HepG2 (cell line): ENCODE data around the gene UAP1L1. TPM values are rescaled to one million over a fixed set of nuclear protein-coding genes. Genes with fewer than 3 reads are reported as not detected.

ENCODE experiments used
- ATAC-seq: fragments of 200-7000 bp; cut with Tn5 transposase; 3 replicates; pipeline ENCODE4 v1.9.1; 2020; ENCODE audit warnings: mild to moderate bottlenecking, moderate library complexity
- BruUV-seq: library from RNA; stranded (reverse); fragments of 400-500 nt; replicated peaks from 2 replicates; lab custom pipeline; 2021; lab: Mats Ljungman, UMichigan
- CTCF ChIA-PET: fragments of 300-600 bp; formaldehyde crosslinking; extraction: SDS; loops from one replicate; lab custom pipeline; 2021; ENCODE audit warnings: low total read pairs, inconsistent platforms, low intra/inter-chr PET ratio; lab: Yijun Ruan, JAX
- POLR2A ChIA-PET: fragments of 350-600 bp; sonication (Branson Sonifier 250); formaldehyde crosslinking; loops from one replicate; lab custom pipeline; 2020; ENCODE audit warnings: antibody characterized with exemption, inconsistent platforms; lab: Yijun Ruan, JAX
- DNase-seq: peaks from one replicate; pipeline ENCODE4 v3.0.0-alpha.2; 2015; ENCODE audit warnings: low spot score
- FAIRE-seq: peaks from 3 replicates; lab custom pipeline; 2011; peaks lifted over from hg19 to GRCh38; lab: Jason Lieb, UNC
- H2AFZ ChIP-seq: one replicate; pipeline ENCODE4 v1.6.1; 2011; ENCODE audit warnings: low read length, inconsistent platforms
- H3K27ac ChIP-seq: fragments of 300-600 bp; 3 replicates; pipeline ENCODE4 v1.8.0; 2011; ENCODE audit warnings: mixed run types, mild to moderate bottlenecking, mixed read lengths, low read length, inconsistent platforms; ENCODE audit not compliant: insufficient read depth; ENCODE audit errors: extremely low read length
- H3K27me3 ChIP-seq, 2 experiments: fragments of 200-600 bp in 1 of 2; 2 replicates in 1 of 2; 3 replicates in 1 of 2; pipeline versions ENCODE4 v1.6.0 to v1.8.0; 2011; ENCODE audit warnings: low read length in 2 of 2, mild to moderate bottlenecking in 2 of 2, moderate library complexity in 2 of 2, inconsistent platforms in 1 of 2; ENCODE audit not compliant: insufficient read depth in 2 of 2, control insufficient read depth in 1 of 2
- H3K36me3 ChIP-seq, 2 experiments: fragments of 200-600 bp in 1 of 2; replicated peaks in 1 of 2; 2 replicates in 1 of 2; 3 replicates in 1 of 2; pipeline versions ENCODE4 v1.5.1 to v1.8.0; 2011; ENCODE audit warnings: low read length in 2 of 2, inconsistent platforms in 1 of 2; ENCODE audit not compliant: insufficient read depth in 2 of 2, control insufficient read depth in 1 of 2
- H3K4me1 ChIP-seq: 2 replicates; pipeline ENCODE4 v1.5.1; 2012; ENCODE audit warnings: low read length, inconsistent platforms; ENCODE audit not compliant: insufficient read depth
- H3K4me2 ChIP-seq: 2 replicates; pipeline ENCODE4 v1.6.0; 2011; ENCODE audit warnings: low read depth, low read length, inconsistent platforms
- H3K4me3 ChIP-seq, 3 experiments: fragments of 200-600 bp in 1 of 3; sonication (generic), shearing (Covaris generic) in 1 of 3; replicated peaks in 1 of 3; 2 replicates each; pipeline ENCODE4 v1.5.1; 2011 to 2016; ENCODE audit warnings: low read length in 3 of 3, inconsistent platforms in 2 of 3, low read depth in 2 of 3, mild to moderate bottlenecking in 2 of 3, control low read depth in 1 of 3, mixed read lengths in 1 of 3; ENCODE audit not compliant: insufficient read depth in 1 of 3
- H3K79me2 ChIP-seq: one replicate; pipeline ENCODE4 v1.6.1; 2011; ENCODE audit warnings: low read length, inconsistent platforms; ENCODE audit not compliant: insufficient read depth
- H3K9ac ChIP-seq: 2 replicates; pipeline ENCODE4 v1.6.0; 2011; ENCODE audit warnings: mild to moderate bottlenecking, low read depth, low read length, inconsistent platforms; ENCODE audit not compliant: insufficient read depth
- H3K9me3 ChIP-seq: 2 replicates; pipeline ENCODE4 v1.5.1; 2012; ENCODE audit warnings: mild to moderate bottlenecking, low read length
- H4K20me1 ChIP-seq: 2 replicates; pipeline ENCODE4 v1.6.0; 2011; ENCODE audit warnings: inconsistent platforms, mild to moderate bottlenecking, low read length, moderate library complexity; ENCODE audit not compliant: insufficient read depth
- HNRNPK ChIP-seq: fragments of 200-400 bp; formaldehyde crosslinking; IDR thresholded peaks from 2 replicates; pipeline ENCODE4 v1.6.1; 2018; ENCODE audit warnings: low read length, low read depth, moderate library complexity, mild to moderate bottlenecking; ENCODE audit not compliant: poor library complexity, severe bottlenecking
- ZNF564 ChIP-seq: sonication (generic); formaldehyde crosslinking; IDR thresholded peaks from 2 replicates; pipeline ENCODE4 v1.8.1; 2023; ENCODE audit warnings: mild to moderate bottlenecking, missing genetic modification reagents
- ZNF781 ChIP-seq: sonication (generic); formaldehyde crosslinking; IDR thresholded peaks from 2 replicates; pipeline ENCODE4 v1.5.1; 2020; ENCODE audit warnings: borderline replicate concordance, mild to moderate bottlenecking, missing genetic modification reagents; ENCODE audit errors: not compliant biosample characterization
- WGBS: methylation state at CpG from one replicate; pipeline ENCODE4 v1.1.6; 2017; ENCODE audit warnings: low lambda C conversion rate; 5-methylcytosine and 5-hydroxymethylcytosine counted together
- in situ Hi-C: cut with HindIII; loops from 2 replicates; pipeline ENCODE4 v1.10.0; 2017; ENCODE audit warnings: low pct_unique_long_range_greater_than_20kb; ENCODE audit not compliant: extremely low pct_ligation_motif_present
- intact Hi-C: fragments of 100-400 bp; cut with micrococcal nuclease; formaldehyde crosslinking; loops from one replicate; pipeline ENCODE4 v1.10.0; 2022; ENCODE audit not compliant: unreplicated experiment
- polyA plus RNA-seq, 8 experiments: library from polyadenylated mRNA; depleted of rRNA in 3 of 8; stranded (reverse) in 7 of 8; unstranded in 1 of 8; fragments of >200 nt; fragmentation: Illumina TruSeq in 4 of 8; extraction: Trizol in 4 of 8; gene quantifications; 2 replicates each; pipeline versions ENCODE4 v1.2.1 to v1.2.3, GENCODE V29; 2011 to 2016; ENCODE audit warnings: low read depth in 4 of 8, missing spikeins in 1 of 8, mixed read lengths in 1 of 8; ENCODE audit not compliant: insufficient read depth in 1 of 8
- total RNA-seq, 5 experiments: library from RNA; depleted of rRNA; stranded (reverse); fragments of >200 nt; fragmentation: Illumina TruSeq; extraction: Trizol; gene quantifications; 2 replicates each; pipeline ENCODE4 v1.2.3, GENCODE V29; 2016; ENCODE audit warnings: low read depth in 1 of 5
- TF ChIP-seq, protein P1 (sequence below): sonication (generic); formaldehyde crosslinking; IDR thresholded peaks from 2 replicates; pipeline ENCODE4 v1.4.0; 2020; ENCODE audit warnings: missing genetic modification reagents, borderline replicate concordance

UAP1L1 gene
- total and polyA plus RNA-seq, 2 of the 13 experiments (the other 11 are each of a cell fraction or from before 2014, with no cell fraction given), result 5.4 to 6.4 TPM

DNA sequence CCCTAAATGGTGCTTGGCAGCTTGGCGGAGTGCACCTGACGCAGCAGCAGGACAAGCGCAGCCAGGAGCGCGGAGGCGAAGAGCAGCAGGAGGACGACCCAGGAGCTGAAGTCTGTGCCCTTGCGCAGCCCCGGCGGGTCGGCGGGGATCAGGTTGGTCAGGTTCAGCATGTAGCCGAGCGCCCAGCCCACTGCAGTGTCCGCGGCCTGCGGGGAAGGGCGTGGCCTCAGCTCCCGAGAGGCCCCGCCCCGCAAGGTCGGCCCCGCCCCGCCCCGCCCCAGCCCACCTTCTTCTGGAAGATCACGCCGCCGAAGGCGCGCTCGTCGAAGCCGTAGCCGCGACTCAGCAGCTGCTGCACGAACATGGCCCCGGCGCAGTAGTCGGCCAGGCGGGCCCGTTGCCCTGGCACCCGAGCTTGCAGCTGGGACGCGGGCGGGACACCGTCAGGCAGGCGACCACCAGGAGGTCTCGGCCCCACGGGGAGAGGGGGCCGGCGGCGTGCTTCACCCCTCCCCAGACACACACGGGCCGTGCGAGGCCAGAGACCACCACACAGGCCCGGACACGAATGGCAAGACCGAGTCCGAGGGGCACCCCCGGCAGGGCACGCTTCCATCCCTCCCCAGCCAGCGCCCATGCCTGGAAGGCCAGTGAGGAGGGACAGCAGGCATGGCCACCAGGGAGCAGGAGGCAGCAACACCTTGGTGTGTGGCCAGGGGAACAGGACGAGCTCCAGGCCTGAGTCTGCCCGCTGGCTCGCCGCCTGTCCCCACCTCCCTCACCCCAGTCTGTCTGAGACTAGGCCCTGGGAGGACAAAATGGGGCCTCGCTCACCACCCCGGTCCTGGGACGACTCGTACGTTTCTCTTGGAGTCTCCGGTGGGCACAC, 28.4 kb upstream of the UAP1L1 start:
- H3K9ac ChIP-seq, result no peak overlapping the region
- no peaks in the 10 kb centered on the region for H3K79me2 ChIP-seq
- H3K4me2 ChIP-seq, result no peak overlapping the region
- no peak for ATAC-seq
- TF ChIP-seq, protein P1, sequence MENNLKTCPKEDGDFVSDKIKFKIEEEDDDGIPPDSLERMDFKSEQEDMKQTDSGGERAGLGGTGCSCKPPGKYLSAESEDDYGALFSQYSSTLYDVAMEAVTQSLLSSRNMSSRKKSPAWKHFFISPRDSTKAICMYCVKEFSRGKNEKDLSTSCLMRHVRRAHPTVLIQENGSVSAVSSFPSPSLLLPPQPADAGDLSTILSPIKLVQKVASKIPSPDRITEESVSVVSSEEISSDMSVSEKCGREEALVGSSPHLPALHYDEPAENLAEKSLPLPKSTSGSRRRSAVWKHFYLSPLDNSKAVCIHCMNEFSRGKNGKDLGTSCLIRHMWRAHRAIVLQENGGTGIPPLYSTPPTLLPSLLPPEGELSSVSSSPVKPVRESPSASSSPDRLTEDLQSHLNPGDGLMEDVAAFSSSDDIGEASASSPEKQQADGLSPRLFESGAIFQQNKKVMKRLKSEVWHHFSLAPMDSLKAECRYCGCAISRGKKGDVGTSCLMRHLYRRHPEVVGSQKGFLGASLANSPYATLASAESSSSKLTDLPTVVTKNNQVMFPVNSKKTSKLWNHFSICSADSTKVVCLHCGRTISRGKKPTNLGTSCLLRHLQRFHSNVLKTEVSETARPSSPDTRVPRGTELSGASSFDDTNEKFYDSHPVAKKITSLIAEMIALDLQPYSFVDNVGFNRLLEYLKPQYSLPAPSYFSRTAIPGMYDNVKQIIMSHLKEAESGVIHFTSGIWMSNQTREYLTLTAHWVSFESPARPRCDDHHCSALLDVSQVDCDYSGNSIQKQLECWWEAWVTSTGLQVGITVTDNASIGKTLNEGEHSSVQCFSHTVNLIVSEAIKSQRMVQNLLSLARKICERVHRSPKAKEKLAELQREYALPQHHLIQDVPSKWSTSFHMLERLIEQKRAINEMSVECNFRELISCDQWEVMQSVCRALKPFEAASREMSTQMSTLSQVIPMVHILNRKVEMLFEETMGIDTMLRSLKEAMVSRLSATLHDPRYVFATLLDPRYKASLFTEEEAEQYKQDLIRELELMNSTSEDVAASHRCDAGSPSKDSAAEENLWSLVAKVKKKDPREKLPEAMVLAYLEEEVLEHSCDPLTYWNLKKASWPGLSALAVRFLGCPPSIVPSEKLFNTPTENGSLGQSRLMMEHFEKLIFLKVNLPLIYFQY (CRISPR knock-in tag), result no peak
- TF ChIP-seq HNRNPK (peak; percentile 85), ZNF564 (CRISPR knock-in tag) (no peak), ZNF781 (CRISPR knock-in tag) (no peak)
- no peaks in the 10 kb centered on the region for H3K36me3 ChIP-seq
- no peak for FAIRE-seq
- peaks cover 3 to 20% of the 10 kb centered on the region in 2 experiments; a peak in 4 of 5 replicates for H3K27me3 ChIP-seq
- no peak for DNase-seq
- ChIA-PET POLR2A (no interaction called here), CTCF (interaction anchor here (1.4 to 2.3 kb wide), 3 partner anchors 14 to 19 kb away, joined by 5 to 12 read pairs (median 11); no protein-coding TSS in a partner anchor)
- whole genome bisulfite sequencing, result 94% methylated on average over 35 of the region's 72 CpGs
- peaks cover 2% of the 10 kb centered on the region; the same call in 1 of the 2 replicates for H4K20me1 ChIP-seq
- intact Hi-C loops (no loop called here), in situ Hi-C loops (loop anchor here (10.0 kb wide), 1 partner anchor 274 kb away; no protein-coding TSS in a partner anchor)
- H3K9me3 ChIP-seq, result no peaks in the 10 kb centered on the region
- no TSS peak for BruUV-seq
- H3K27ac ChIP-seq, result no peak overlapping the region
- H2AFZ ChIP-seq, result no peak overlapping the region
- no peak overlapping the region for H3K4me3 ChIP-seq
- H3K4me1 ChIP-seq, result peaks cover 34% of the 10 kb centered on the region
